Measurements from ENCODE around the gene SLAMF8.

Gene SLAMF8

GRCh38 chr1:159869173-159869572 lies 42.5 kb downstream of the SLAMF8 start:
- no peak for DNase-seq (ENCODE audit: low read depth in 3 of 3)

GRCh38 chr1:159869607-159870006 lies 42.9 kb downstream of the SLAMF8 start:
- DNase-seq (ENCODE audit: low read depth in 3 of 3), result no peak

GRCh38 chr1:159870704-159871103 lies 44.0 kb downstream of the SLAMF8 start:
- DNase-seq (ENCODE audit: low read depth in 3 of 3), result no peak

- no peak for DNase-seq (ENCODE audit: low read depth in 3 of 3)
Observed at GRCh38 chr1:159872891-159873290, 46.2 kb downstream of the SLAMF8 start.

GRCh38 chr1:159873530-159874143 lies 47.0 kb downstream of the SLAMF8 start:
- DNase-seq (ENCODE audit: low read depth in 3 of 3), result no peak

GRCh38 chr1:159877695-159878444 lies 51.2 kb downstream of the SLAMF8 start:
- no peak for DNase-seq (ENCODE audit: low read depth in 3 of 3)

- DNase-seq (ENCODE audit: low read depth in 3 of 3), result no peak
Observed at GRCh38 chr1:159879136-159879535, 52.5 kb downstream of the SLAMF8 start.

- DNase-seq (ENCODE audit: low read depth in 3 of 3), result no peak
Observed at GRCh38 chr1:159879977-159880376, 53.3 kb downstream of the SLAMF8 start.

GRCh38 chr1:159880430-159880829 lies 53.8 kb downstream of the SLAMF8 start:
- no peak for DNase-seq (ENCODE audit: low read depth in 3 of 3)

- DNase-seq (ENCODE audit: low read depth in 3 of 3), result no peak
Observed at GRCh38 chr1:159881622-159882526, 55.2 kb downstream of the SLAMF8 start.

- no peak for DNase-seq (ENCODE audit: low read depth in 3 of 3)
Observed at GRCh38 chr1:159882527-159882862, 55.8 kb downstream of the SLAMF8 start.

GRCh38 chr1:159883134-159883533 lies 56.5 kb downstream of the SLAMF8 start:
- DNase-seq (ENCODE audit: low read depth in 3 of 3), result no peak

- no peak for DNase-seq (ENCODE audit: low read depth in 3 of 3)
Observed at GRCh38 chr1:159884296-159884695, 57.6 kb downstream of the SLAMF8 start.

Measured in stimulated activated CD4-positive, alpha-beta T cell treated with anti-CD3 and anti-CD28 coated beads, TNF-alpha, amount 100 ng/mL, for 48 hours (primary cell).